Left kidney (tissue), 2 donors: ENCODE measurements around the gene GUCY1B1. TPM values are rescaled to one million over a fixed set of nuclear protein-coding genes. Genes with fewer than 3 reads are reported as not detected.
A peak's percentile ranks its signal among the peaks of the same experiment; 100 is the strongest.
"Not testable (repeated sequence)": the region's sequence is repeated elsewhere in the genome, so short reads cannot be mapped to it uniquely, and the experiment has no call there.

ENCODE experiments used
- DNase-seq: peaks from one replicate; pipeline ENCODE4 v3.0.0-alpha.2; 2013
- polyA plus RNA-seq: library from polyadenylated mRNA; unstranded; fragments of 120-200 nt; gene quantifications from one replicate; pipeline ENCODE4 v1.2.1, GENCODE V29; 2013; ENCODE audit not compliant: insufficient read length

The GUCY1B1 gene
- polyA plus RNA-seq, 1 donor = 72.1 TPM

- no peak for DNase-seq
These were observed 37.2 kb downstream of the GUCY1B1 start for GRCh38 chr4:155795991-155796390.

GRCh38 chr4:155797581-155797980 lies 38.8 kb downstream of the GUCY1B1 start:
- DNase-seq = not testable (repeated sequence)

- no peak for DNase-seq
These were observed 40.4 kb downstream of the GUCY1B1 start for GRCh38 chr4:155799116-155799793.

GRCh38 chr4:155799794-155800123 lies 40.9 kb downstream of the GUCY1B1 start:
- DNase-seq = no peak

GRCh38 chr4:155800685-155801343 lies 42.0 kb downstream of the GUCY1B1 start:
- DNase-seq = no peak

GRCh38 chr4:155802190-155802959 lies 43.6 kb downstream of the GUCY1B1 start:
- DNase-seq = no peak

- DNase-seq = no peak
These were observed 46.2 kb downstream of the GUCY1B1 start for GRCh38 chr4:155805016-155805415.

- DNase-seq = no peak
These were observed 48.2 kb downstream of the GUCY1B1 start for GRCh38 chr4:155807021-155807420.

- peak; percentile 77 for DNase-seq
These were observed 51.0 kb downstream of the GUCY1B1 start for GRCh38 chr4:155809835-155810234.

- no peak for DNase-seq
These were observed 52.3 kb downstream of the GUCY1B1 start for GRCh38 chr4:155811083-155811482.

GRCh38 chr4:155818639-155819038 lies 59.8 kb downstream of the GUCY1B1 start:
- DNase-seq = no peak

GRCh38 chr4:155819066-155819465 lies 60.2 kb downstream of the GUCY1B1 start:
- no peak for DNase-seq

- no peak for DNase-seq
These were observed 62.2 kb downstream of the GUCY1B1 start for GRCh38 chr4:155820887-155821518.

GRCh38 chr4:155822572-155822971 lies 63.8 kb downstream of the GUCY1B1 start:
- DNase-seq = no peak

- no peak for DNase-seq
These were observed 69.8 kb downstream of the GUCY1B1 start for GRCh38 chr4:155828628-155829027.

GRCh38 chr4:155832664-155833063 lies 73.8 kb downstream of the GUCY1B1 start:
- DNase-seq = no peak

- DNase-seq = no peak
These were observed 78.5 kb downstream of the GUCY1B1 start for GRCh38 chr4:155837203-155837796.

GRCh38 chr4:155842080-155842479 lies 83.3 kb downstream of the GUCY1B1 start:
- no peak for DNase-seq

GRCh38 chr4:155846929-155847328 lies 88.1 kb downstream of the GUCY1B1 start:
- no peak for DNase-seq

- no peak for DNase-seq
These were observed 90.2 kb downstream of the GUCY1B1 start for GRCh38 chr4:155849042-155849441.

GRCh38 chr4:155853189-155853588 lies 94.4 kb downstream of the GUCY1B1 start:
- DNase-seq = no peak

GRCh38 chr4:155854582-155855226 lies 95.9 kb downstream of the GUCY1B1 start:
- no peak for DNase-seq
